SK-N-SH (cell line): ENCODE data around the gene SHB. TPM values are rescaled to one million over a fixed set of nuclear protein-coding genes. Genes with fewer than 3 reads are reported as not detected.

Source experiments
- CTCF ChIA-PET: fragments of 300-600, 350-600 bp; formaldehyde crosslinking; extraction: SDS; loops from one replicate; lab custom pipeline; 2021; lab: Yijun Ruan, JAX
- POLR2A ChIA-PET: fragments of 350-600 bp; sonication (Branson Sonifier 250); formaldehyde crosslinking; extraction: SDS; loops from one replicate; lab custom pipeline; 2020; ENCODE audit warnings: antibody characterized with exemption, inconsistent platforms; lab: Yijun Ruan, JAX
- DNase-seq: peaks from one replicate; pipeline ENCODE4 v3.0.0; 2012
- H2AFZ ChIP-seq: fragments of 200-600 bp; sonication (generic); 2 replicates; pipeline ENCODE4 v1.8.1; 2016; ENCODE audit warnings: antibody characterized with exemption, mild to moderate bottlenecking, low read depth
- H3F3A ChIP-seq: fragments of 200-600 bp; sonication (generic); replicated peaks from 2 replicates; pipeline ENCODE3; 2016; ENCODE audit warnings: antibody characterized with exemption, mild to moderate bottlenecking; ENCODE audit not compliant: insufficient read depth
- H3K27ac ChIP-seq, 2 experiments: fragments of 200-500 bp in 1 of 2; fragments of 200-600 bp in 1 of 2; sonication (Bioruptor generic) in 1 of 2; sonication (generic), shearing (Covaris generic) in 1 of 2; 2 replicates each; pipeline versions ENCODE4 v1.5.1 to v1.6.1; 2014 to 2016; ENCODE audit warnings: low read depth in 2 of 2, inconsistent platforms in 1 of 2, low read length in 1 of 2, mild to moderate bottlenecking in 1 of 2, mixed read lengths in 1 of 2
- H3K27me3 ChIP-seq: fragments of 200-600 bp; sonication (generic), shearing (Covaris generic); 2 replicates; pipeline ENCODE4 v1.6.1; 2016; ENCODE audit warnings: mixed run types; ENCODE audit not compliant: insufficient read depth
- H3K36me3 ChIP-seq, 2 experiments: fragments of 200-500 bp in 1 of 2; fragments of 200-600 bp in 1 of 2; sonication (Bioruptor generic) in 1 of 2; sonication (generic) in 1 of 2; replicated peaks in 1 of 2; 2 replicates each; pipeline versions ENCODE3 to v1.5.1; 2014 to 2016; ENCODE audit warnings: low read length in 1 of 2, mild to moderate bottlenecking in 1 of 2; ENCODE audit not compliant: insufficient read depth in 2 of 2, control insufficient read depth in 1 of 2
- H3K4me1 ChIP-seq, 2 experiments: fragments of 200-500 bp in 1 of 2; fragments of 200-600 bp in 1 of 2; sonication (Bioruptor generic) in 1 of 2; sonication (generic), shearing (Covaris generic) in 1 of 2; 2 replicates each; pipeline versions ENCODE4 v1.5.1 to v1.6.1; 2014 to 2016; ENCODE audit warnings: low read depth in 1 of 2, low read length in 1 of 2, mixed run types in 1 of 2; ENCODE audit not compliant: insufficient read depth in 2 of 2, control insufficient read depth in 1 of 2
- H3K4me2 ChIP-seq: fragments of 200-600 bp; sonication (generic), shearing (Covaris generic); 2 replicates; pipeline ENCODE4 v1.6.1; 2017; ENCODE audit warnings: mixed run types
- H3K4me3 ChIP-seq, 2 experiments: fragments of 200-500 bp in 1 of 2; fragments of 200-600 bp in 1 of 2; sonication (Bioruptor generic) in 1 of 2; sonication (generic), shearing (Covaris generic) in 1 of 2; 2 replicates each; pipeline versions ENCODE4 v1.5.1 to v1.8.1; 2014 to 2016; ENCODE audit warnings: low read depth in 2 of 2, inconsistent platforms in 1 of 2, low read length in 1 of 2, mild to moderate bottlenecking in 1 of 2, mixed read lengths in 1 of 2, moderate library complexity in 1 of 2
- H3K79me2 ChIP-seq: fragments of 200-600 bp; sonication (generic); 2 replicates; pipeline ENCODE4 v1.8.1; 2017; ENCODE audit warnings: mild to moderate bottlenecking; ENCODE audit not compliant: insufficient read depth
- H3K9ac ChIP-seq: fragments of 200-600 bp; sonication (generic); 2 replicates; pipeline ENCODE4 v1.6.1; 2017; ENCODE audit warnings: mixed run types
- H3K9me2 ChIP-seq: fragments of 200-600 bp; sonication (generic); 2 replicates; pipeline ENCODE4 v1.6.1; 2017; ENCODE audit warnings: mixed run types
- H3K9me3 ChIP-seq: fragments of 200-600 bp; sonication (generic); 2 replicates; pipeline ENCODE4 v1.6.1; 2017; ENCODE audit warnings: mixed run types, mild to moderate bottlenecking, moderate library complexity
- H4K20me1 ChIP-seq: fragments of 200-600 bp; sonication (generic); 2 replicates; pipeline ENCODE4 v1.6.1; 2017; ENCODE audit warnings: mild to moderate bottlenecking, mixed run types; ENCODE audit not compliant: insufficient read depth
- FOSL2 ChIP-seq: IDR thresholded peaks from 2 replicates; pipeline ENCODE4 v1.4.0; 2012; ENCODE audit warnings: low read depth, mild to moderate bottlenecking, moderate library complexity, borderline replicate concordance
- GABPA ChIP-seq: IDR thresholded peaks from 2 replicates; pipeline ENCODE4 v1.4.0; 2012; ENCODE audit warnings: low read depth, mild to moderate bottlenecking
- GATA2 ChIP-seq: sonication (generic); formaldehyde crosslinking; IDR thresholded peaks from 2 replicates; pipeline ENCODE4 v1.5.0; 2020; ENCODE audit warnings: mild to moderate bottlenecking, missing genetic modification reagents
- JUND ChIP-seq: IDR thresholded peaks from 2 replicates; pipeline ENCODE4 v1.4.0; 2012
- MEF2A ChIP-seq: IDR thresholded peaks from 2 replicates; pipeline ENCODE4 v1.4.0; 2012; ENCODE audit warnings: low read depth, borderline replicate concordance
- NFIC ChIP-seq: IDR thresholded peaks from 2 replicates; pipeline ENCODE4 v1.4.0; 2012; ENCODE audit warnings: borderline replicate concordance
- NRF1 ChIP-seq: IDR thresholded peaks from 2 replicates; pipeline ENCODE4 v1.6.1; 2012; ENCODE audit warnings: low read depth, mild to moderate bottlenecking, low read length
- PBX3 ChIP-seq: IDR thresholded peaks from 2 replicates; pipeline ENCODE4; 2012
- POLR2AphosphoS5 ChIP-seq: IDR thresholded peaks from 2 replicates; pipeline ENCODE4 v1.6.1; 2012; ENCODE audit warnings: low read depth, low read length
- RFX5 ChIP-seq: IDR thresholded peaks from 2 replicates; pipeline ENCODE4 v1.6.1; 2012; ENCODE audit warnings: mild to moderate bottlenecking, improper control_type of control experiment, low read length
- RXRA ChIP-seq: IDR thresholded peaks from 2 replicates; pipeline ENCODE4 v1.4.0; 2012; ENCODE audit warnings: low read depth, mild to moderate bottlenecking, borderline replicate concordance
- TAF1 ChIP-seq: IDR thresholded peaks from 2 replicates; pipeline ENCODE4 v1.6.1; 2012; ENCODE audit warnings: low read depth, mild to moderate bottlenecking, low read length, moderate library complexity, borderline replicate concordance
- TCF12 ChIP-seq: IDR thresholded peaks from 2 replicates; pipeline ENCODE4 v1.4.0; 2012
- YY1 ChIP-seq: IDR thresholded peaks from 2 replicates; pipeline ENCODE4 v1.4.0; 2012; ENCODE audit warnings: low read depth, mild to moderate bottlenecking
- WGBS: methylation state at CpG from one replicate; pipeline ENCODE4 v1.1.6; 2017; ENCODE audit warnings: low lambda C conversion rate; 5-methylcytosine and 5-hydroxymethylcytosine counted together
- polyA plus RNA-seq, 3 experiments: library from polyadenylated mRNA; depleted of rRNA; stranded (reverse); fragments of >200 nt; gene quantifications; 2 replicates each; pipeline ENCODE4 v1.2.3, GENCODE V29; 2012
- TF ChIP-seq, protein P1 (sequence below): fragments of 150-350 bp; IDR thresholded peaks from 2 replicates; pipeline ENCODE4 v1.6.1; 2016; ENCODE audit warnings: mild to moderate bottlenecking, low read depth, low read length
- TF ChIP-seq, protein P2 (sequence below): fragments of 150-350 bp; IDR thresholded peaks from 2 replicates; pipeline ENCODE4 v1.6.1; 2017; ENCODE audit warnings: antibody characterized with exemption, low read length, low read depth, borderline replicate concordance

SHB gene
- polyA plus RNA-seq, 1 of the 3 experiments (the other 2 are of a cell fraction), result 26.0 TPM

DNA sequence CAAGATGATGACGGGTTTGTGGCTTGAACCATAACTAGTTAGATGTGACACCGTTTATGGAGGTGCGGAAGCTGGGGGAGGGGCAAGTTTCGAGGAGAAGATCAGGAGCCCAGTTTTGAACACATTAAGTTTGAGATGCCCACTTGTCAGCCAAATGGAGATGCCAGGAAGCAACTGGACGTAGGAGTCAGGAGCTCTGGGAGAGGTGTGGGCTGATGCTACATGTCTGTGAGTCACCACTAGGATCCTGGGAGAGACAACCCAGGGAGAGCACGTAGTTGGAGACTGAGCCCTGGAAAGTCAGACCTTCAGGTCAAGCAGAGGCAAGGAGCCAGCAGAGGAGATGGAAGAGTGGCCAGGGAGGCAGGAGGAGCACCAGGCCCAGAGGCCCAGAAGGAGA is 116.3 kb downstream of the SHB start:
- peak overlapping the region; percentile 64; the same call in 1 of the 2 replicates for H3K9ac ChIP-seq
- DNase-seq, result no peak
- TF ChIP-seq RFX5 (no peak), JUND (peak; percentile 11; the same call in 1 of the 2 replicates), GABPA (no peak), PBX3 (0 out of 2 replicates have a peak, but pooled peaks have one; percentile 19), RXRA (no peak), YY1 (no peak), POLR2AphosphoS5 (peak; percentile 30; the same call in 1 of the 2 replicates), MEF2A (no peak), FOSL2 (peak; percentile 56; the same call in 1 of the 2 replicates)
- TF ChIP-seq, all 33 proteins: peak for 4
- Histone ChIP-seq H3K79me2 (peaks cover 61% of the 10 kb centered on the region; the same call in 1 of the 2 replicates), H3K4me2 (peak overlapping the region; percentile 66; the same call in 1 of the 2 replicates), H3K9me3 (no peaks in the 10 kb centered on the region), H4K20me1 (no peaks in the 10 kb centered on the region), H3K27me3 (no peaks in the 10 kb centered on the region), H3K4me1 (peaks cover 25 to 46% of the 10 kb centered on the region in 2 experiments; a peak in 3 of 4 replicates), H3F3A (peaks cover 31% of the 10 kb centered on the region), H3K9me2 (no peaks in the 10 kb centered on the region), H3K4me3 (no peak overlapping the region), H3K36me3 (peaks cover 14 to 18% of the 10 kb centered on the region in 2 experiments), H2AFZ (no peak overlapping the region), H3K27ac (peak overlapping the region in 1 of 2 experiments; percentile 96; a peak in 2 of 4 replicates)
- ChIA-PET POLR2A (no interaction called here), CTCF (interaction anchor here (1.0 kb wide), 1 partner anchor 15 kb away, joined by 3 read pairs; no protein-coding TSS in a partner anchor)
- WGBS, result 63% methylated on average over 6 of the region's 6 CpGs

- no peak overlapping the region for H2AFZ ChIP-seq
- POLR2A ChIA-PET, result no interaction called here
- H3K9me3 ChIP-seq, result no peaks in the 10 kb centered on the region
- TF ChIP-seq RXRA, result no peak
- no peak for TF ChIP-seq GATA2 (CRISPR knock-in tag)
- TF ChIP-seq NRF1, result no peak
- TF ChIP-seq, protein P1, sequence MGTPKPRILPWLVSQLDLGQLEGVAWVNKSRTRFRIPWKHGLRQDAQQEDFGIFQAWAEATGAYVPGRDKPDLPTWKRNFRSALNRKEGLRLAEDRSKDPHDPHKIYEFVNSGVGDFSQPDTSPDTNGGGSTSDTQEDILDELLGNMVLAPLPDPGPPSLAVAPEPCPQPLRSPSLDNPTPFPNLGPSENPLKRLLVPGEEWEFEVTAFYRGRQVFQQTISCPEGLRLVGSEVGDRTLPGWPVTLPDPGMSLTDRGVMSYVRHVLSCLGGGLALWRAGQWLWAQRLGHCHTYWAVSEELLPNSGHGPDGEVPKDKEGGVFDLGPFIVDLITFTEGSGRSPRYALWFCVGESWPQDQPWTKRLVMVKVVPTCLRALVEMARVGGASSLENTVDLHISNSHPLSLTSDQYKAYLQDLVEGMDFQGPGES, result no peak
- TF ChIP-seq, protein P2, sequence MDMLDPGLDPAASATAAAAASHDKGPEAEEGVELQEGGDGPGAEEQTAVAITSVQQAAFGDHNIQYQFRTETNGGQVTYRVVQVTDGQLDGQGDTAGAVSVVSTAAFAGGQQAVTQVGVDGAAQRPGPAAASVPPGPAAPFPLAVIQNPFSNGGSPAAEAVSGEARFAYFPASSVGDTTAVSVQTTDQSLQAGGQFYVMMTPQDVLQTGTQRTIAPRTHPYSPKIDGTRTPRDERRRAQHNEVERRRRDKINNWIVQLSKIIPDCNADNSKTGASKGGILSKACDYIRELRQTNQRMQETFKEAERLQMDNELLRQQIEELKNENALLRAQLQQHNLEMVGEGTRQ, result no peak
- TF ChIP-seq TAF1, result no peak
- no peak for TF ChIP-seq TCF12
- no peak for TF ChIP-seq NFIC
- TF ChIP-seq FOSL2, result no peak
- no peak for TF ChIP-seq GABPA
- peaks cover 24 to 46% of the 10 kb centered on the region in 2 experiments; a peak in 3 of 4 replicates for H3K4me1 ChIP-seq
- peaks cover 21 to 23% of the 10 kb centered on the region in 2 experiments for H3K36me3 ChIP-seq
- H3K9me2 ChIP-seq, result no peaks in the 10 kb centered on the region
- CTCF ChIA-PET, result interaction anchor here (0.7 to 1.8 kb wide), 4 partner anchors 10 to 46 kb away, joined by 3 to 7 read pairs (median 4); no protein-coding TSS in a partner anchor
- 90% methylated on average over 12 of the region's 12 CpGs for WGBS
- no peak for DNase-seq
- no peaks in the 10 kb centered on the region for H3K27me3 ChIP-seq
- H3K27ac ChIP-seq, result peak overlapping the region; percentile 30 to 96
- H4K20me1 ChIP-seq, result no peaks in the 10 kb centered on the region
- H3K9ac ChIP-seq, result no peak overlapping the region
- H3K79me2 ChIP-seq, result peaks cover 59% of the 10 kb centered on the region; the same call in 1 of the 2 replicates
- H3F3A ChIP-seq, result peaks cover 31% of the 10 kb centered on the region
- no peak overlapping the region for H3K4me2 ChIP-seq
- H3K4me3 ChIP-seq, result no peak overlapping the region
Observed at GRCh38 chr9:37951671-37952449, 117.2 kb downstream of the SHB start.
